HEK293 (cell line): ENCODE measurements around the gene CAMK2G.

Source experiments
- ATF2 ChIP-seq: fragments of 450-650 bp; formaldehyde crosslinking; IDR thresholded peaks from 2 replicates; pipeline ENCODE4 v1.5.1; 2016; ENCODE audit warnings: missing biosample characterization, missing genetic modification characterization, low read depth
- GFI1B ChIP-seq: fragments of 450-650 bp; formaldehyde crosslinking; IDR thresholded peaks from 2 replicates; pipeline ENCODE4 v1.5.1; 2016; ENCODE audit warnings: missing biosample characterization, missing genetic modification characterization
- GLI2 ChIP-seq: fragments of 450-650 bp; formaldehyde crosslinking; IDR thresholded peaks from 2 replicates; pipeline ENCODE4; 2017; ENCODE audit warnings: missing biosample characterization, missing genetic modification characterization, low read depth, borderline replicate concordance
- KLF1 ChIP-seq: fragments of 450-650 bp; formaldehyde crosslinking; IDR thresholded peaks from 2 replicates; pipeline ENCODE4 v1.5.1; 2016; ENCODE audit warnings: missing biosample characterization, missing genetic modification characterization
- KLF17 ChIP-seq: fragments of 450-650 bp; formaldehyde crosslinking; IDR thresholded peaks from 2 replicates; pipeline ENCODE4 v1.5.1; 2016; ENCODE audit warnings: missing biosample characterization, missing genetic modification characterization
- KLF9 ChIP-seq: fragments of 450-650 bp; formaldehyde crosslinking; IDR thresholded peaks from 2 replicates; pipeline ENCODE4 v1.5.1; 2016; ENCODE audit warnings: missing biosample characterization, missing genetic modification characterization, low read depth
- PBX3 ChIP-seq: sonication (generic); formaldehyde crosslinking; IDR thresholded peaks from 2 replicates; pipeline ENCODE4 v1.8.1; 2022; ENCODE audit warnings: mild to moderate bottlenecking, moderate library complexity, missing genetic modification reagents
- ZBTB11 ChIP-seq: fragments of 450-650 bp; formaldehyde crosslinking; conservative IDR thresholded peaks from 2 replicates; pipeline ENCODE4 v1.5.1; 2016; ENCODE audit warnings: low read depth, missing biosample characterization, missing genetic modification characterization
- ZBTB17 ChIP-seq: fragments of 450-650 bp; formaldehyde crosslinking; IDR thresholded peaks from 2 replicates; pipeline ENCODE4 v1.5.1; 2016; ENCODE audit warnings: missing biosample characterization, missing genetic modification characterization
- ZBTB20 ChIP-seq: fragments of 450-650 bp; formaldehyde crosslinking; IDR thresholded peaks from 2 replicates; pipeline ENCODE4 v1.5.1; 2016; ENCODE audit warnings: missing biosample characterization, missing genetic modification characterization
- ZFP3 ChIP-seq: fragments of 450-650 bp; formaldehyde crosslinking; IDR thresholded peaks from 2 replicates; pipeline ENCODE4 v1.5.1; 2016; ENCODE audit warnings: low read depth, missing biosample characterization, missing genetic modification characterization
- ZIC2 ChIP-seq: fragments of 450-650 bp; formaldehyde crosslinking; IDR thresholded peaks from 2 replicates; pipeline ENCODE4 v1.5.1; 2016; ENCODE audit warnings: missing biosample characterization, missing genetic modification characterization
- ZNF175 ChIP-seq: fragments of 450-650 bp; formaldehyde crosslinking; IDR thresholded peaks from 2 replicates; pipeline ENCODE4 v1.5.1; 2016; ENCODE audit warnings: missing biosample characterization, missing genetic modification characterization
- ZNF202 ChIP-seq: fragments of 450-650 bp; formaldehyde crosslinking; IDR thresholded peaks from 2 replicates; pipeline ENCODE4 v1.5.1; 2016; ENCODE audit warnings: missing biosample characterization, missing genetic modification characterization, borderline replicate concordance
- ZNF223 ChIP-seq: fragments of 450-650 bp; formaldehyde crosslinking; IDR thresholded peaks from 2 replicates; pipeline ENCODE4 v1.5.1; 2016; ENCODE audit warnings: missing biosample characterization, missing genetic modification characterization
- ZNF274 ChIP-seq, 2 experiments: fragments of 200-500 bp in 1 of 2; fragments of 450-650 bp in 1 of 2; sonication (Bioruptor generic) in 1 of 2; formaldehyde crosslinking in 1 of 2; IDR thresholded peaks; 2 replicates each; pipeline versions ENCODE4 v1.5.1 to v1.6.1; 2014 to 2016; ENCODE audit warnings: borderline replicate concordance in 1 of 2, inconsistent platforms in 1 of 2, low read length in 1 of 2, missing biosample characterization in 1 of 2, missing genetic modification characterization in 1 of 2
- ZNF366 ChIP-seq: fragments of 450-650 bp; formaldehyde crosslinking; conservative IDR thresholded peaks from 2 replicates; pipeline ENCODE4 v1.5.1; 2016; ENCODE audit warnings: missing biosample characterization, missing genetic modification characterization
- ZNF404 ChIP-seq: fragments of 450-650 bp; formaldehyde crosslinking; IDR thresholded peaks from 2 replicates; pipeline ENCODE4 v1.5.1; 2017; ENCODE audit warnings: missing biosample characterization, missing genetic modification characterization
- ZNF501 ChIP-seq: fragments of 450-650 bp; formaldehyde crosslinking; IDR thresholded peaks from 2 replicates; pipeline ENCODE4 v1.5.1; 2016; ENCODE audit warnings: missing biosample characterization, missing genetic modification characterization
- ZNF513 ChIP-seq: fragments of 450-650 bp; IDR thresholded peaks from 2 replicates; pipeline ENCODE4 v1.5.1; 2018; ENCODE audit warnings: missing biosample characterization, missing genetic modification characterization
- ZNF624 ChIP-seq: fragments of 450-650 bp; formaldehyde crosslinking; IDR thresholded peaks from 2 replicates; pipeline ENCODE4 v1.5.1; 2017; ENCODE audit warnings: missing biosample characterization, missing genetic modification characterization
- ZNF654 ChIP-seq: fragments of 450-650 bp; formaldehyde crosslinking; IDR thresholded peaks from 2 replicates; pipeline ENCODE4 v1.5.1; 2016; ENCODE audit warnings: low read depth, missing biosample characterization, missing genetic modification characterization
- ZNF658 ChIP-seq: fragments of 450-650 bp; formaldehyde crosslinking; IDR thresholded peaks from 2 replicates; pipeline ENCODE4; 2016; ENCODE audit warnings: missing biosample characterization, missing genetic modification characterization
- ZNF660 ChIP-seq: fragments of 450-650 bp; IDR thresholded peaks from 2 replicates; pipeline ENCODE4 v1.5.1; 2018; ENCODE audit warnings: missing biosample characterization, mild to moderate bottlenecking, missing genetic modification characterization
- ZNF692 ChIP-seq: fragments of 450-650 bp; formaldehyde crosslinking; IDR thresholded peaks from 2 replicates; pipeline ENCODE4 v1.5.1; 2016; ENCODE audit warnings: missing biosample characterization, missing genetic modification characterization
- ZNF791 ChIP-seq: fragments of 450-650 bp; formaldehyde crosslinking; IDR thresholded peaks from 2 replicates; pipeline ENCODE4 v1.5.1; 2016; ENCODE audit warnings: missing biosample characterization, missing genetic modification characterization
- ZSCAN4 ChIP-seq: fragments of 450-650 bp; formaldehyde crosslinking; IDR thresholded peaks from 2 replicates; pipeline ENCODE4 v1.5.1; 2017; ENCODE audit warnings: missing biosample characterization, missing genetic modification characterization

CAMK2G gene

GRCh38 chr10:73879296-73880173 is 5.2 kb upstream of the CAMK2G start (continued):
- TF ChIP-seq ZNF513 (tag by site-specific recombination) (no peak), ZNF654 (peak; percentile 97), ZNF791 (no peak), ZSCAN4 (peak; percentile 38; the same call in 1 of the 2 replicates), ZNF660 (tag by site-specific recombination) (peak; percentile 53; the same call in 1 of the 2 replicates), ZNF624 (tag by site-specific recombination) (no peak), ZNF692 (0 out of 2 replicates have a peak, but pooled peaks have one; percentile 49), ZNF202 (no peak), PBX3 (CRISPR knock-in tag) (no peak), ZBTB20 (tag by site-specific recombination) (no peak), ZIC2 (tag by site-specific recombination) (peak; percentile 67), ZBTB11 (no peak), ATF2 (peak; percentile 32; the same call in 1 of the 2 replicates), ZNF175 (tag by site-specific recombination) (no peak), GLI2 (tag by site-specific recombination) (no peak; the same call in 1 of the 2 replicates), KLF9 (tag by site-specific recombination) (peak; percentile 72), KLF17 (tag by site-specific recombination) (peak; percentile 98), GFI1B (no peak), ZNF274 (IDR thresholded peaks at IDR 0.05; ENCODE audit: low read length) (no peak), ZNF274 (tag by site-specific recombination; IDR thresholded peaks at IDR 0.05; ENCODE audit: borderline replicate concordance) (no peak), ZNF366 (peak; percentile 85), ZNF658 (tag by site-specific recombination) (peak; percentile 13; the same call in 1 of the 2 replicates), ZNF404 (no peak), ZNF501 (tag by site-specific recombination) (peak; percentile 41; the same call in 1 of the 2 replicates), KLF1 (tag by site-specific recombination) (peak; percentile 69), ZNF223 (tag by site-specific recombination) (no peak), ZBTB17 (peak; percentile 71), ZFP3 (tag by site-specific recombination) (no peak)
